ENCODE results near the gene CLK4. TPM values are rescaled to one million over a fixed set of nuclear protein-coding genes. Genes with fewer than 3 reads are reported as not detected.

The CLK4 gene
- total RNA-seq, 2 experiments from 2014 or later: 25.1 to 26.0 TPM

DNA sequence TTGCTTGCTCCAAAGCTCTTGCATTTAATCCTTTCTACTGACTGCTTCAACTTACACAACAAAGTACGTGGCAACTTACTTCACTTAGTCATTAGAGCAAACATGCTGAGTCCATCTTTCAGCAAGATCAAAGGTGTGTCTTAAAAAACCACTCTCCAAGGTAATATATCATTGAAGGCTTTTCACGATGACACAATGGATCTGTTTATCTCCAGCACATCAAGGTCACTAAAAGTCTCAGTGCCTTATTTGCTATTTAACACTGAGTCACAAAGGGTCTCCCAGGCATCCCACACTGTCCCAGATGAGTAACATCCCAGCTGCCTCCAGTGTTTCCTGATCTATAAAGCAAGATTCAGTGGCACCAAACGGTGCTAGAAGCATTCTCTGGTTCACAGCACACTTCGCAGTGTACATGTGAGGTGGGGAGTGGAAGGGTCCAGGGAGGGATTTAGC lies 3.7 kb upstream of the CLK4 start:
- CTCF ChIA-PET: no interaction called here
- H3K4me1 Mint-ChIP-seq (ENCODE audit: low read depth): peaks cover 2% of the 10 kb centered on the region
- H3K36me3 Mint-ChIP-seq: peaks cover 2% of the 10 kb centered on the region
- intact Hi-C loops (cut with micrococcal nuclease): no loop called here
- peaks cover 5% of the 10 kb centered on the region for H3K27me3 Mint-ChIP-seq
- no peaks in the 10 kb centered on the region for H3K9me3 Mint-ChIP-seq
- DNase-seq: no peak
- no peak overlapping the region for H3K27ac Mint-ChIP-seq
- POLR2A ChIA-PET: interaction anchor here (0.6 kb wide), 2 partner anchors 16 to 21 kb away, joined by 4 read pairs; no protein-coding TSS in a partner anchor
- H3K4me3 Mint-ChIP-seq: no peak overlapping the region

DNA sequence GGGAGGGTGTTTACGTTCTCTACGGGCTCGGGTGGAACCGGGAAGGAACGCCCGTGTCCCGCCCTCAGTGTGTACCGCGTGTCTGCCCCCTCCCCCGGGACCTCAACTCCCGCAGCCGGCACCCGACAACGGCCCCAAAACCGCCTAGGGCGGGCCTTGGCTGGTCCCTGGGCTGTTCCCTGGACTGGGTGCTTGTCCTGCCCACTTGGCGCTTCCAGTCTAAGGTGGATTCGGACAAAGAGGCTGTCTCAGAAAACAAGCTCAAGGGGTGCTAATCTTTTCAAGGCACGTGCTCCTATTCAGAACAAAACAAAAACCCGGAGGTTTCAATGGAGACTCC lies 379 bp upstream of the CLK4 start:
- DNase-seq: no peak
- Mint-ChIP-seq H3K36me3 (peaks cover 7% of the 10 kb centered on the region), H3K4me1 (ENCODE audit: low read depth) (peaks cover 28% of the 10 kb centered on the region), H3K9me3 (no peaks in the 10 kb centered on the region), H3K27ac (peak overlapping the region; percentile 38), H3K4me3 (peak overlapping the region; percentile 48), H3K27me3 (no peaks in the 10 kb centered on the region)
- intact Hi-C loops (cut with micrococcal nuclease): loop anchor here (1.0 to 10.0 kb wide), 6 partner anchors 103 to 996 kb away; partner anchors contain the start of genes HNRNPAB, HNRNPH1, RUFY1 and ZNF354A
- CTCF ChIA-PET: no interaction called here
- POLR2A ChIA-PET: interaction anchor here (0.7 kb wide), 1 partner anchor 1104 kb away, joined by 5 read pairs; no protein-coding TSS in a partner anchor

- Mint-ChIP-seq H3K4me3 (peak overlapping the region; percentile 92), H3K9me3 (no peaks in the 10 kb centered on the region), H3K27ac (peak overlapping the region; percentile 98), H3K36me3 (peaks cover 14% of the 10 kb centered on the region), H3K4me1 (ENCODE audit: low read depth) (peaks cover 33% of the 10 kb centered on the region), H3K27me3 (no peaks in the 10 kb centered on the region)
- CTCF ChIA-PET: no interaction called here
- POLR2A ChIA-PET: interaction anchor here (0.6 to 1.4 kb wide), 3 partner anchors 11 to 1141 kb away, joined by 4 to 5 read pairs (median 4); no protein-coding TSS in a partner anchor
- intact Hi-C loops (cut with micrococcal nuclease): loop anchor here (1.0 to 10.0 kb wide), 6 partner anchors 12 to 997 kb away; partner anchors contain the start of genes HNRNPAB, HNRNPH1, RUFY1 and ZNF354B
- DNase-seq: no peak
Measured at GRCh38 chr5:178625679-178626483, 969 bp downstream of the CLK4 start.

DNA sequence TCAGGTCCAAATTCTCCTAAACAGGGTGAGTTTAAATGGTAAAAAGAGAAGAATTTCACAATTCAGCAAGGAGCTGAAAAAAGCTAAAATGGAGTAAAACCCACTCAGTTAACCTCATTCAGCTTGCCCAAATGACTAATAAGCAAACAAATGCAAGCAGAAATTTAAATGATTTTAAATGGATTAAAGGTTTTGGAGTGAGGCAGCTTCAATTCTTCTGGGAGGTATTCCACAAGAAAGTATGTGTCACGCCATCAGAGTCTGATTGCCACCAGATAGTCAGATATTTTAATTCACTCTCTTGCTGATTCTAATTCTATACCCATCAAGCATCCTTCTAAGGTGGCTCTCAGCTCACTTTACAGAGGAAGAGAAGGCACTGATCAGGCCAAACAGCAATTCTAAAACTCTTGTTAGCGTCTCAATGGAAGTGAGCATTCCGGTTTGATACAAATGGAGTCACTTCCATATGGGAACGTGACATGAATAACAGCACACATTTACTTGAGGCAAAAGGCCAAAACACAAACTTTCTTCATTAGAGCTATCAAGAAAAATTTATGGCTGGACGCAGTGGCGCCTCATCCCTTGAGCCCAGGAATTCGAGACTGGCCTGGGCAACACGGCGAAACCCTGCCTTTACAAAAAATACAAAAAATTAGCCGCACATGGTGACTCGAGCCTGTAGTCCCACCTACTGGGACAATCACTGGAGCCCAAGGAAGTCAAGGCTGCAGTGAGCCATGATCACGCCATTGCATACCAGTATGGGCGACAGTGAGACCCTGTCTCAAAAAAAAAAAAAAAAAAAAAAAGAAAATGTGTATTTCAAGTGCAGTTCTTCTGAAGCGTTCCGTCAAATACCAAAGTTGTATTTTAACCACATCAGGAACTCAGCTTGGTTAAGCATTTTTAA lies 2.0 kb downstream of the CLK4 start:
- POLR2A ChIA-PET: interaction anchor here (0.6 to 1.4 kb wide), 3 partner anchors 12 to 1142 kb away, joined by 4 to 5 read pairs (median 4); no protein-coding TSS in a partner anchor
- intact Hi-C loops (cut with micrococcal nuclease): loop anchor here (1.0 to 10.0 kb wide), 3 partner anchors 11 to 930 kb away; partner anchors contain the start of genes HNRNPAB and RUFY1
- no peak for DNase-seq
- CTCF ChIA-PET: interaction anchor here (0.6 to 1.7 kb wide), 3 partner anchors 30 to 390 kb away, joined by 3 to 4 read pairs (median 4); no protein-coding TSS in a partner anchor
- peak overlapping the region; percentile 49 for H3K27ac Mint-ChIP-seq
- H3K4me1 Mint-ChIP-seq (ENCODE audit: low read depth): peaks cover 43% of the 10 kb centered on the region
- H3K4me3 Mint-ChIP-seq: peak overlapping the region; percentile 92
- peaks cover 23% of the 10 kb centered on the region for H3K36me3 Mint-ChIP-seq
- no peaks in the 10 kb centered on the region for H3K9me3 Mint-ChIP-seq
- no peaks in the 10 kb centered on the region for H3K27me3 Mint-ChIP-seq

GRCh38 chr5:178622679-178623247 lies 4.1 kb downstream of the CLK4 start:
- CTCF ChIA-PET: no interaction called here
- H3K4me1 Mint-ChIP-seq (ENCODE audit: low read depth): peaks cover 59% of the 10 kb centered on the region

DNA sequence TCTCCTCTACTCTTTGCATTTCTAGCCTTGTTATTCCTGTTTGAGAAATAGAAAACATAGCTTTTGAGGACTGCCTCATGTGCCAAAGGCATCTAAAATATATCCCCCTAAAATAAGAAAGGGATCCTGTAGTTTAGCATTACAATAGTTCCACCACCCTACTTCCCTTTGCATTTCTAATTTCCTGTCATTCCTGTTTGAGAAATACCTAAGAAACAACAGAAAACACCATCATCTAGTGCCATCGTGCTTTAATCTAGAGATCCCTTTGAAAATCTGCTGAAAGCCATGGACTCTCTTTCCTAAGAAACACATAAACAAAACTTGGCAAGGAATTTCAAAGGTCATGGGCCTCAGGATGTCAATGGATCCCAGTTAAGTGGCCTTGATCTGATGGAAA lies 7.5 kb downstream of the CLK4 start:
- H3K27ac Mint-ChIP-seq: no peak overlapping the region
- H3K36me3 Mint-ChIP-seq: peaks cover 49% of the 10 kb centered on the region
- H3K4me1 Mint-ChIP-seq (ENCODE audit: low read depth): peaks cover 53% of the 10 kb centered on the region
- ChIA-PET CTCF (no interaction called here), POLR2A (interaction anchor here (1.2 kb wide), 1 partner anchor 14 kb away, joined by 3 read pairs; no protein-coding TSS in a partner anchor)
- H3K27me3 Mint-ChIP-seq: no peaks in the 10 kb centered on the region
- H3K9me3 Mint-ChIP-seq: no peaks in the 10 kb centered on the region
- no peak for DNase-seq
- H3K4me3 Mint-ChIP-seq: no peak overlapping the region
- intact Hi-C loops (cut with micrococcal nuclease): no loop called here

More at GRCh38 chr5:178622679-178623247, 4.1 kb downstream of the CLK4 start:
- no peak for DNase-seq
- POLR2A ChIA-PET: no interaction called here
- Mint-ChIP-seq H3K36me3 (peaks cover 36% of the 10 kb centered on the region), H3K4me3 (no peak overlapping the region), H3K9me3 (no peaks in the 10 kb centered on the region), H3K27ac (no peak overlapping the region), H3K27me3 (no peaks in the 10 kb centered on the region)
- intact Hi-C loops (cut with micrococcal nuclease): loop anchor here (10.0 kb wide), 2 partner anchors 418 to 932 kb away; partner anchors contain the start of genes HNRNPAB and RUFY1

- DNase-seq: no peak
- H3K27ac Mint-ChIP-seq: peak overlapping the region; percentile 42
- peaks cover 47% of the 10 kb centered on the region for H3K36me3 Mint-ChIP-seq
- POLR2A ChIA-PET: no interaction called here
- peaks cover 14% of the 10 kb centered on the region for H3K4me1 Mint-ChIP-seq (ENCODE audit: low read depth)
- intact Hi-C loops (cut with micrococcal nuclease): no loop called here
- no peaks in the 10 kb centered on the region for H3K9me3 Mint-ChIP-seq
- no peak overlapping the region for H3K4me3 Mint-ChIP-seq
- CTCF ChIA-PET: interaction anchor here (0.7 kb wide), 1 partner anchor 24 kb away, joined by 3 read pairs; no protein-coding TSS in a partner anchor
- no peaks in the 10 kb centered on the region for H3K27me3 Mint-ChIP-seq
Measured at GRCh38 chr5:178612299-178612698, 14.6 kb downstream of the CLK4 start.

- Mint-ChIP-seq H3K36me3 (peaks cover 46% of the 10 kb centered on the region), H3K27me3 (no peaks in the 10 kb centered on the region), H3K9me3 (no peaks in the 10 kb centered on the region), H3K4me3 (no peak overlapping the region), H3K27ac (peak overlapping the region; percentile 40), H3K4me1 (ENCODE audit: low read depth) (no peaks in the 10 kb centered on the region)
- CTCF ChIA-PET: interaction anchor here (1.5 kb wide), 1 partner anchor 326 kb away, joined by 3 read pairs; no protein-coding TSS in a partner anchor
- POLR2A ChIA-PET: interaction anchor here (1.5 kb wide), 1 partner anchor 13 kb away, joined by 3 read pairs; no protein-coding TSS in a partner anchor
- intact Hi-C loops (cut with micrococcal nuclease): no loop called here
- DNase-seq: no peak
Measured at GRCh38 chr5:178606269-178606668, 20.6 kb downstream of the CLK4 start.

DNA sequence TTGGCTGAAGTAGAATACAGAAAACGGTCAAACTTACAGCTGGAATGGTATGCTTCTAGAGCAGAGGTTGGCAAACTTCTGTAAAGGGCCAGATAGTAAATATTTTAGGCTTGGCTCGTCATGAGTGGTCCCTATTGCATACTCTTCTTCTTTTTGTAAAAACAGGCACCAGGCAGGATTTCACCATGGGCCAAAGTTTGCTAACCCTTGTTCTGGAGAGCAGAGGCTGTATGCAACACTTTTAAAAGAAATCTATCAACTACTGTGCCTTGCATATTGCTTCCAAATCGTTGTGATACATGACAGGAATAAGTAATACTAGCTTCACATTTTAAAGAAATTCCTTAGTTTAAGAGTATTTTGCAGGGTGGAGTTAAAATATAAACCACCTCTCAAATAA lies 21.1 kb downstream of the CLK4 start:
- no peaks in the 10 kb centered on the region for H3K4me1 Mint-ChIP-seq (ENCODE audit: low read depth)
- peaks cover 45% of the 10 kb centered on the region for H3K36me3 Mint-ChIP-seq
- no peak overlapping the region for H3K27ac Mint-ChIP-seq
- POLR2A ChIA-PET: interaction anchor here (1.5 kb wide), 1 partner anchor 14 kb away, joined by 3 read pairs; no protein-coding TSS in a partner anchor
- CTCF ChIA-PET: interaction anchor here (1.5 kb wide), 1 partner anchor 326 kb away, joined by 3 read pairs; no protein-coding TSS in a partner anchor
- intact Hi-C loops (cut with micrococcal nuclease): no loop called here
- no peak overlapping the region for H3K4me3 Mint-ChIP-seq
- no peaks in the 10 kb centered on the region for H3K9me3 Mint-ChIP-seq
- H3K27me3 Mint-ChIP-seq: no peaks in the 10 kb centered on the region
- DNase-seq: no peak

GRCh38 chr5:178602752-178603151 lies 24.1 kb downstream of the CLK4 start:
- peaks cover 45% of the 10 kb centered on the region for H3K36me3 Mint-ChIP-seq
- H3K9me3 Mint-ChIP-seq: peaks cover 7% of the 10 kb centered on the region
- H3K4me1 Mint-ChIP-seq (ENCODE audit: low read depth): no peaks in the 10 kb centered on the region
- ChIA-PET POLR2A (no interaction called here), CTCF (no interaction called here)
- H3K27me3 Mint-ChIP-seq: no peaks in the 10 kb centered on the region
- no peak for DNase-seq
- intact Hi-C loops (cut with micrococcal nuclease): no loop called here
- no peak overlapping the region for H3K27ac Mint-ChIP-seq
- no peak overlapping the region for H3K4me3 Mint-ChIP-seq

GRCh38 chr5:178595750-178596149 lies 31.1 kb downstream of the CLK4 start:
- ChIA-PET POLR2A (no interaction called here), CTCF (interaction anchor here (1.0 kb wide), 1 partner anchor 29 kb away, joined by 3 read pairs; no protein-coding TSS in a partner anchor)
- no peak overlapping the region for H3K27ac Mint-ChIP-seq
- H3K27me3 Mint-ChIP-seq: peaks cover 14% of the 10 kb centered on the region
- H3K4me1 Mint-ChIP-seq (ENCODE audit: low read depth): peaks cover 2% of the 10 kb centered on the region
- DNase-seq: no peak
- H3K4me3 Mint-ChIP-seq: no peak overlapping the region
- H3K36me3 Mint-ChIP-seq: peaks cover 36% of the 10 kb centered on the region
- H3K9me3 Mint-ChIP-seq: peaks cover 31% of the 10 kb centered on the region
- intact Hi-C loops (cut with micrococcal nuclease): no loop called here
